Activated effector memory CD4-positive, alpha-beta T cell treated with anti-CD3 and anti-CD28 coated beads, Interleukin-2, amount 50 U/mL, for 16 hours (primary cell): ENCODE results near the gene PRKG1.

Experiments
- DNase-seq: peaks from one replicate; pipeline ENCODE4 v3.0.0-alpha.2; 2020

PRKG1 gene

DNA sequence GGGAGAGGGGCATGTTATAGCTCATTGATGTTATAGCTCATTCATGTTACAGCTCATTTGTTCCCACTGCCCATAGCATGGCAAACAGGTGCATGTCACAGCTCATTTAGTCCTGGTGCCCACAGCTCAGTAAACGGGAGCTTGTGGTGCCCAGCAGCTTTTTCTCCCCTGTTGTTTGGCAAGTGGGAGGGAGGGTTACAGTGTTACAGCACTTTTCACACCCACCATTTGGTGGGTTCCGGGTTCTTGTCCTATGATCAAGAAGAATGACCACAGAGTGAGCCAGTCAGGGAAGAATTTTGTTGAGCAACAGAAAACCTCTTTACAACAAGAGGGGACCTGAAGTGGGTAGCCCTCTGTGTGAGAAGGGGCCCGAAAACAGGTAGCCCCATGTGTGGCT, 787.9 kb downstream of the PRKG1 start:
- no peak for DNase-seq

DNA sequence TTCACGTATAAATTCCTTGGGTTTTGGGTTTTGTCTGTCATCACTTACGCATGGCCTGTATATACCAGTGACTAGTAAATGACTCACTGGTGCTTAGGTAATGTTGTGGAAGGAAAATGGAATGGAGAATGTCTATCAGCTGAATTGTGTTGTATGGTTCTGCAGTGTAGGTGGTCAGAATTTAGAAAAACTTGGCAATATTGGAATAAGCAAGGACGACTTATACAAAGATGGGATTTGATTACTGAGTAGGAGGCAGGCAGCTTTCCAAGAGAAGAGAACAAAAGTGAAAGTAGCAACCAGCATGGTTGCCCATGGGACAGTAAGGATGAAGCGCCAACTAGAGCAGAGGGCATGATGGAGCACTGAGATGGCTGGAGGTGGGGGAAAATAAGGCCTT, 793.7 kb downstream of the PRKG1 start:
- no peak for DNase-seq

DNA sequence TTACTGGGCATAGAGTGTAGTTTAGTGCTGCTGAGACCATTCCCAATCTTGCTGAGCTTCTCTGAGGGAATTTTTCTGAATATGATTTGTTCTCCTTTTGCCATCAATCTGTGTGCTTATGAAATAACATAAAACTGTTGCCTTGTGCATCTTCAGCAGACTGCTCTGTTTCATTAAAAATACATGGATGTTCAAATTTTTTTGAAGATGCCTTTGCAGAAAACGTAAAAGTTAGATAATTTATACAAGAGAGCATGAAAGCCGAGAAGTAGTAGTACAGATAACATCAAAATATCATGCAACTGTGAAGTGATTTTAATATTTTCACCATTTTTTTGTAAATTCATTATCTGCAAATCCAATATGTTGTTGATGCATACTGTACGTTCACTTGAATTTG, 799.8 kb downstream of the PRKG1 start:
- DNase-seq: no peak

DNA sequence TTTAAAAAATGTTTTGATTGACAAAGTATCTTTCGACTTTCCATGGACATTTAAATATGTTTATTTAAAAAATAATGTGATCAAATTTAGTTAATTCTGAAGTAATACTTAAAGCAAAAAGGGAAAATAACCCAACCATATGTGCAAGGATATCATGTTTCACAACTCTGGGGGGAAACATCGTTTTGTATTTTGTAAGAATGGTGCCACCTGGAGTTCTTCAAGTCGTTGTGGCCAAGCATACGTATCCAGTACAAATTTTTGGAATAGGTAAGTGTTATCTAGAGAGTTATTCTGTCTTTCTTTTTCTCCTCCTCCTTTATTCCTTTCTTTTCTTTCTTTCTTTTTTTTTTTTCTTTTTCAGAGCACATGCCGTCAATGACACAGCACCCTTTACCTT, 801.3 kb downstream of the PRKG1 start:
- no peak for DNase-seq

DNA sequence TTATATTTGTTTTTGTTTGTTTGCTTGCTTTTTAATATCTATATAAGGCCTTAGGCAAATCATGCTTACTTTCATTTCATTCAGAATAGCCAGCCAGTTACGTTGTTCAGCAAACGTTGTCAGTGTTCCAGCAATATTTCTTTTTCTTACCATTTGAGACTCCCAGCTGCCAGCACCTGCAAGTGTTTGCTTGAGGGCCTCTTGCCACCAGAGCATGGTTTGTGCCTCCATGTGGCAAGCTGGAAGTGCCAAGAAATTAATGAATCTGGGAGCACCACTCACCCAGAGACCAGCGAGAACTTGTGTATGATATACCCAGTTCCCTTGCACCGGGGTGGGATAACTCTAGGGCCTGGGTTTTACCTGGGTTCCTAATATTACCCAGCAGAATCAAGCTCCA, 802.2 kb downstream of the PRKG1 start:
- DNase-seq: no peak

DNA sequence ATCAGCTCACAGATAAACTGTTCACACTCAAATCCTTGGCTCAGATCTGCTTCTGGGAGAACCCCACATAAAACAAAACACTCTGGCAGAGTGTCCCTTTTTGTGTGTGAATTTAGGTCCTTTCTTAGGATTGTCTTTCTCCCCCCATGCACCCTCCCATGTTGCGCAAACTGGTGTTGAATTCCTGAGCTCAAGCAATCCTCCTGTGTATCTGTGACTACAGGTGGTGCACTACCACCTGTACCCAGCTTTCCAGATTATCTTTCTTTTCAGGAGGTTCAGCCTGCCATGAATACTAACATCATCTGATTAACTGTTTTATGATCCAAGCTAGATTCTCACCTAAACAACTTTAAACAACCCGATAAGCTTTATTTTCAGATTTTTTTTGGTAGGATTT, 802.7 kb downstream of the PRKG1 start:
- DNase-seq: no peak

DNA sequence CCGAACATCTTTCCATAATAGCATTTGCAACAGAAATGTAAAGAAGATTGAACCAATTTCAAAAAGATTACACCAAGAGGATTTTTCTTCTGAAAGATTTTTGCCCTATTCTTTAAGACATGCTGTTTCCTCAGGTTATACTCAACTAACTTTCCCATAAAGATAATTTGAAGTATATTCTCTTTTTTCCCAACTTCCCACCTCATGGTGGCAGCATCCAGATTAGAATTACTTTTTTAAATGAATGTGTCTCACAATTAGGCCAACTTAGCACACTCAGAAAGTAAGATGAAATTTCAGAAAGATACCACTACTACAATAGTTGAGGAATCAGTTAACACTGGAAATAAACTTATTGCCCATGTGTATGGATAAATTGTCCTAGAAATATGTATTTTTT, 803.3 kb downstream of the PRKG1 start:
- no peak for DNase-seq

DNA sequence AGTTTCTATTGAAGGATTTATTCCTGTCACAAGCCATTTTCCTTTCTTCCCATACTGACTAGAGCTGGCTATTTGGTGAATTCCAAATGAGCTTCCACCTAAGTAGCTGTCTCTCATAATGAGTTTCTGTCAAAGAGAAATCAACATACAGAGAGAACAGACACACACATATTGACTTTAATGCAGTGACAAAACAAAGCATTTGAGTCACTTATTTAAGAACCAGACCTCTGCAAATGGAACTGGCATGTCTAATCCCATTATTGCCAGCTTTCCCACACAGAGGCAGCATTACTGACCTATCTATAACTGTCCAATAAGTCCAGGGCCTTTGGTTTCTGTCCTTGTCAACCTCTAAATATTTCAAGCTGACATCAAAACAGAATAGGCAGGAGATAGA, 804.4 kb downstream of the PRKG1 start:
- no peak for DNase-seq

DNA sequence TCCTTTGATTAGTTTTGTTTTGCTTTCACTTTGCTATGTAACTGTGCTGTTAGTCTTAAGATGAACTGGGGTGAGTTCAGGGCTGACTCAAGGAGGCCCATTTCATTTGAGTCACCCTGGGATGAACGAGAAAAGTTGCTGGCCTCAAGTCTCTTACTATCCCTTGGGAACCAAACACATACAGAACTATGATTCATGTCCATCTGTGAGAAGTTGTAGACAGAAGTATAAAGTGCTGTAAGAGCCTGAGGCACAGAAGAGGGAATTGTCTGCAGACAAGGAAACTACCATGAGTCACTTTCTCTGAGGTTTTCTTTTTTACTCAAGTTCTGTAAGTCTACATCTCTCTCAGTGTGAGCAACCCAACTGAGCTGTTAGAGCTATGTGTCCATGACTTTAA, 805.0 kb downstream of the PRKG1 start:
- no peak for DNase-seq

DNA sequence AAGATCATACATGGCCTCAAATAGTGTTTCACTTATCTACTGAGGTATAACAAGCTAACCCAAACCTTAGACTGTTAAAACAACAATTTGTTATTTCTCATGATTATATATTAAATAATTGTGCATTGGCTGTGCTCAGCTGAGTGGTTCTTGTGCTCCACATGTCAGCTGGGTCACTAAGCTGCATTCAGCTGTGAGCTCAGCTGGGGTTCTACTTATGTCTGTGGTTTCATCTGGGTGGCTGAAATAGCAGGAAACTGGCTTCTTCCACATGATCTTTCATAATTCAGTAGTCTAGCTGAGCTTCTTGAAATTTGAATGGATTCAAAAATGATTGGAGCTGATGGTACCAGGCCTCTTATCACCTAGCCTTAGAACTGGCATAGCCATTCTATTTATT, 806.9 kb downstream of the PRKG1 start:
- DNase-seq: no peak

DNA sequence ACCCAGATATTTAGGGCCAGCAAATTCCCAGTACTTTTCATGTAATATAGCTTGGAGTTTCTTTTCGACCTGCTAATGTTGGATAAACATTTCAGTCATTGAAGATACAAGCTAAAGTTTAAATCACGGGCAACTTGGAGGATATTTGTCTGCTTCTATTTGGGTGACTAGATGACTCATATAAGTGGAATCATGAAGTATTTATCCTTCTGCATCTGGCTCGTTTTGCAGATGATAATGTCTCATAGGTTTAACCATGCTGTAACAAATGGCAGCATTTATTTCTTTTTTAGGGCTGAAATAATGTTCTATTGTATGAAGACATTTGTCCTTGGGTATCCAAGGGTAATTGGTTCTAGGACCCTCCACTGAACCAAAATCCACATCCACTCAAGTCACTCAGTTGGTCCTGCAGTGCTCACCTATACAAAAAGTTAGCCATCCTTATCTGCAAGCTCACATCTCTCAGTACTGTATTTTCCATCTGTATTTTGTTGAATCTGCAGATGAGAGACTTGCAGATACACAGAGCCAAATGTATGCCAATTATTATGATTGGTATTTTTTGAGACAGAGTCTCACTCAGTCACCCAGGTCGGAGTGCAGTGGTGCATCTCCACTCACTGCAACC, 812.3 kb downstream of the PRKG1 start:
- no peak for DNase-seq

DNA sequence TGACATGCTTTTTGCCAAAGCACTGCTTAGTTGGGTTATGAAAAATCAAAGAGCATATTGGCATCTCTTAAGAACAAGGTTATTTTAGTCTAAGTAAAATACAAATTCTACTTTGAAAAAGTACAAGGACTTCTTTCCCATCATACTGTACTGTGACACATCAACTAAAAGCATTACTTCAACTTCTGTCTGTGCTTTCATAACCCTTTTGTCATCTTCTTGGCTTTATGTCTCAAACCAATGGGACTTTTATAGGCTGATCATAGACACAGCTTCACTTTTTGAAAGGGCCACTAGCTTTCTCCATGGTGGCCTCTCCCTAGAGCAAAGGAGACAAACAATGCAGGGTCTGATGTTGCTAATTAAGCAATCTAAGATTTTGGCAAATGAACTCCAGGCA, 814.0 kb downstream of the PRKG1 start:
- no peak for DNase-seq

DNA sequence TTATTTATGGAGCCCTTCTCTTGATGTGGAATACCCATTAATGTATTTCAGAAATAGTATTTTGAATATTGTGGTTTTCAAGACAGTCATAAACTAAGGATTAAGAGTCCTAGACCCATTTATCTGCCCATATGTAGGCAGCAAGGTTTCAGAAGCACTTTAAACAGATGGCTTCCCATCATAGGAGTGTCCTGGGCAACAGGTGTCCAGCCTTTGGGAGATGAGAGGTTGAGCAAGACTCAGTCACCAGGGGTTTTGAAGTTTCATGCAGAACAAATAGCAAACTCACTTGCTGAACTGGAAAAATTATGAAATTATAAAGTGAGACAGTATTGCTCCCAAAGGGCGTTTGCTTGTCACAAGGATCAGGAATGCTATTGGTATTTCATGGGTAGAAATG, 818.0 kb downstream of the PRKG1 start:
- no peak for DNase-seq

DNA sequence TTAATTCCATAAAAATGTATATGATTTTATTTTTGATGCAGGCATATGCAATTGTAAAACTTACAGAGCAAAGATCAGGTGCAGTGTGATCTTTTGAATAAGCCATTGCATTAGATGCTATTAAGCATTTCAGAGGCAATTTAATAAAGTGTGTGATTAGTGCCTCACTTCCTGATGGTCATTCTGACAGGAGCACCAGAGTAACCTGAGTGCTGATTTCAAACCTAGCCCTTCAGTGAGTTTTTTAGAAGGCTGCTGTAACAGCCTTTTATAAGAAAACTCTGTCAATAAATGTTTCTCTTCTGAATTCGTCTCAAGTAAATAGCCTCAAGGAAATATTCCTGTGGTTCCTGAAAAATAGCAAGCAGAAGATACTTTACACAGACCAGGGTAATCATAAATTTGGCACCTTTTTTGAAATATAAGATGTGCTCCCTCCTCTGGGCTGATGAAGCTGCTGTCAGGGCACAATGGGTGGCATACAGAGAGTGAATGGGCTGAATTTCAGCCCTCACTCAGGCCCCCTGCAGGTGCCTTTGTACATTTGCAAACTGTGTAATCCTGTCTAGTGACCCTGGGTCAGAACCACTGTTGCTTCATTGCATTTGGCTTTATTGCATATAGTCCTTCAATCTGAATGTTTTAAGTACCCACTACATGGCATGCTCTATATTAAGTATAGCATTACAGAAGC, 818.8 kb downstream of the PRKG1 start:
- DNase-seq: no peak

DNA sequence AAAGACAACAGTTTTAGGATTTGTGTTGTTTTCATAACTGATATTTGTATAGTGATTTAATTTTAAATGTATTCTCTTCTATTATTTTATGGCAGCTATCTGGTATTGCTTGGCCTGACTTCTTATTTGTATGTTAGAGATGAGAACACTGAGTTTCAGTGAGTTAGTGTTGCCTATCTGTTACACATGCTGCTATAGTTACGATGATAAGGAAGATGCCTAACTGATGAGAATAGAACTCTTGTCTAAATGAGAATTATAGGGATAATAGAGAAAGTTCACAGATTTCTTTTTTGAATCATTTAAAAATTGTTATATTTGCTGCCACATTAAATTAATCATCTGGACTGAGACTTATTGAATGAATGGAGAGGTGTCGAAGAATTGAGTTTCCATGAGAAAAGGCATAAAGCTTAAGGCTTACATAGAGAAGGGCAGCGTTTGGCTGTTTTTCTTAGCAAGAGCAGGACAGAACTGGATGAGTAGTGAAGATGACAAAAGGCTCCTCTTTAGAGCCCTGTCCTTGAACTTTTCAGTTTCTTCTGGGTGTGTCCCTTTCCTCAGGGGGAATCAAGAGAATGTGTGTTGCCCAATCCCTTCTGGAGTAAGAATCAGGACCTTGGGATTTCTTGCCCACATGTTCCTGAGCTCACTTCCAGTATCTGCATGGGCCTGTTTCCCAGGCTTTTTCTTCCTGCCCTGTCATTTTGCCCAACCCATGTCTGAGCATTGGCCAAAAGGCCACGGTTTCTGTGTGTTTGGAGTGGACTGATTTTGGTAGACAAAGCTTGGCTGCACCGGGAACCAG, 820.7 kb downstream of the PRKG1 start:
- no peak for DNase-seq

DNA sequence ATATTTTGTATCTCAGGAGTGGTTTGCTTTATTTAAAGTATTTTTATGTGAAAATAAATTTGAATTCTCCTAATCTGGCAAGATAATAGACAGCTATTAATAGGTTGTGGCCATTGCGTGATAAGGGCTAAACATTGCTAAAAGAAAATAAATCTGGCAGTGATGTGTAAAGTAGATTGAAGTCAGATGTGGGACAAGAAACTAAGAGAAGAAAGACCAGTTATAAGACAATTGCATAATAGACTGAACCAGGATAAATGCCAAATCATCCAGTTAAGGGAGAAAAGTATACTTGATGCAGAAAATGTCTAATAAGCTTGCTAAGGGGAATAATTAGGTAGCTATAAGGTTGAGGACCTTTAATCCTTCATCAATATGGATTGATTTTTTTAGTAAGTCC, 822.6 kb downstream of the PRKG1 start:
- no peak for DNase-seq

DNA sequence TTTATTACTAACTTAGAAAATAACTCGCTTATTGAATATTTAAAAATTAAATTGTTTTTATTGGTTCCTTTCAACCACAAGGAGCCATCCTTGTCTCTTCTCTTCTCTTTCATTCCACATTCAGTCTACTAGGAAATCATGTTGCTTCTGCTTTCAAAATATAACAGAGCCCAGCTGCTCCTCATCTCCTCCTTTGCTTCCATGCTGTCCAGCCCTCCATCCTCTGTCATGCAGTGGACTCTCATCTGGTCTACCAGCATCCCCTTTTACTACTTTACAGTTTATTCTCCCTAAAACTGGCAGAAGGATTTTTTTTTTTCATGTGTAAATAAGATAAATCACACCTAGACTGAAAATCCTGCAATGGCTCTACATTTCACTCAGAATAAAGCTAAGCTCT, 823.3 kb downstream of the PRKG1 start:
- no peak for DNase-seq

DNA sequence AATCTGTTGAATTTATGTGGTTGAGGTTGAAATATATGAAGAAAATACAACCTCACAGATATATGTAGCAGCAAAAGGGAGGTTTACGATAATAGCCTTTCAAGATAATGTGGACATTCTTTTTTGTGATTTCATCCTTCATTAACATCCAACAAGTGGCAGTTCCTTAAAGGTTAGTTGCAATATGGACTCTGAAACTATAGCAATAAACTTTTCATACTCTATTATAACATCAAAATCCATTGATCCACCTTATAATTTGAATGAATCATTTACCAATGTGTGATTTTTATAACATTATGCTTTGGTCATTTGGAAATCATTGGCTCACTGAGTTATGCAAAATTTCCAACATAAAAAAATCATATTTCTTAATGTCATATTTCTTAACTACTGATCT, 825.9 kb downstream of the PRKG1 start:
- DNase-seq: no peak

DNA sequence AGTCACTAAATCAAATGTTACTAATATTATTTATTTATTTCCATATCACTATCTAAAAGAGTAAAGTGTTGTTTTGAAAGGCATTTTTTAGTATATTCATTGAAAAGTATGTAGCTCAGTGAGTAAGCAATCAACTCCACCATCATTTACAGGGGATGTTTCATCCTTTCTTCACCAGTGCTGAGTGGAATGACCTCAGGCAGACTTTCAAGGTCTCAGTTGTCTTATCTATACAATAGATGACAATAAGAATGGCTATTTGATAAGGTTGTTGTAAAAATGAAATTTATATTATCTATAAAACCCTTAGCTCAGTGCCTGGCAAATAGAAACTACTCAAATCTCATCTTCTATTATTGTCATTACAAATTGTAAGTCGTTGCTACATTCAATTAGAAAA, 829.4 kb downstream of the PRKG1 start:
- no peak for DNase-seq

DNA sequence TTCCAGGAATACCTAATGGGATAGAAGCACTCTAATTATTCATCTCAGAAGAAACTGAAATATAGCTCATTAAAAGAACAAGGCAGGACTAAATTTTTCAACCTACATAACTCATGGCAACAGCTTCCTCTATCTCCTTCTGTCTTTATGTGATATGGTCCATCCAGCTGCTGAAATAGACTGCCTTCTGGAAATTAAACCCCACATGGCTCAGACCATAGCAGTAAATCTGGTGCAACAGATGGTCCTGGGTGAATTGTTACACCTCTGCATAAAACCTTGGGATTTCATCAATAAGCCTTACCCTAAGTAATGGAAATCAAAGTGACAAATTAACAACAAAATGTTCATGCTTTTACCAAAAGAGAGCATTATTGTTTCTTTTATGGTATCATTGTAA, 830.7 kb downstream of the PRKG1 start:
- DNase-seq: no peak

DNA sequence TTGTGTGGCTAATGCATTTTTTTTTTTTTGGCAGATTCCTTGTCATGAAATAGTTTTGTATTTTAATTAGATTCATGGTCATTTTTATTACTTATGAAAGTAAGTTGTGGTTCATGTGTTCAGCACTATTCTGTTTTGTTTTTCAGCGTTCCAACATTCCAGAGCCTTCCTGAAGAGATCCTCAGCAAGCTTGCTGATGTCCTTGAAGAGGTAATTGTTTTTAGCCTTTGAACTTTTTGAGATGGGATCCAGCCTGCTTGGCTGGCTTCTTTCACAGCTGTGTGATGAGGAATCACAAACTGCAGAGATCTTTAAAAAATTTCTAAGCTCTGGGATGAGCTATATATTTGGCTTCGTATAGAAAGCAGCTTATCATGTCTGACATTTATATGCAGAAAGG, 833.1 kb downstream of the PRKG1 start:
- no peak for DNase-seq

DNA sequence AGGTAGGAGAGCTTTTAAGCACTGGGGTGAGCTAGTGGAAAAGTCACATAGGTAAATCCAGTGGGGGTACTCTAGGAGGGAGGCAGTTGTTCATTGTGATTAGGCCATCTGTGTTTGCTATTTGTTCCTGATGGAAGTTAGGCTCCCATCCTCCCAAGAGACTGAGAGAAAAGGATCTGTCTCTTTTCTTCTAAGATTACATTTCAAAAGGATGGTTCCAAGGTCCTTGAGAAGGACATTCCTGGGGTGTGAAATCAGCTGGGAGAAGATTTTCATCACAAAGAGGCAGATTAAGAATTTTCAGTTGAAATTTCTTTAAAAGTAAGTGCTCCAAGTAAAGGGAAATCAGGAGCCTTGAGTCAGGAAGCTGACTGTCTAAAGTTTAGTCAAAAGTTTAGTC, 835.9 kb downstream of the PRKG1 start:
- no peak for DNase-seq

DNA sequence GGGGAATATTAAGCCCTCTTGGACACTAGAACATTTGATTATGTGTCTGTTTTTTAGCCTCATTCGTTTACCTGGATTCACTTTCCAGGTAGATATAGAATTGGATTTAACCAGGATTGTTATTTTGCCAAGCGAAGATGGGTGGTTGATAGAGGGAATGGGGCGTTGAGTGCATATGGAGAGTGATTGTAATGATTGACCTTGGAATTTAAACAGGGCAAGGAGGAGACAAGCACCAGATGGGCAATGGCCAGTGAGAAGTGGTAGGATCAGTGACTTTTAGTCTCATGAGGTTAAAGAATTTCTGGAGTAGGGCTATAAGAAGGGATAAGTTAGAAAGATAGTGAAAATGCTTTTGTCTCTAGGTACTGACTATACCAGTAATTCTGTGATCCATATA, 836.3 kb downstream of the PRKG1 start:
- no peak for DNase-seq

DNA sequence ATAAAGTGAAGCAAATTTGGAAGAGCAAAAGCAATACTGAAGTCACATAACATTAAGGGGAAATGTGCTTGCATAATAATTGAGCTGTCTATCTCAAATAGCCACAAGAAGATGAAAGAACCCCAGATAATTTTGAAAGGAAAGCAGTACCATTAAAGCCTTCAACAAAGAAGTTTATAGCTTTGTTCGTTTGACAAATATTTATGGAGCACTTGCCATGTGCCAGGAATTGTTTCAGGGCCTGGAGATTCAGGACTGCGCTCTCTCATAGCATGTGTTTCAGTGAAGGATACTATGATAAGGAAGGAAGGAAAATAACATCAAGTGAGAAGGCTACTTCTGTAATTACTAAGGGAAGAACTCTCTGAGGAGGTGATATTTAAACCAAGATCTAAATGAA, 837.4 kb downstream of the PRKG1 start:
- DNase-seq: no peak
